RWPE1 (cell line): ENCODE results near the gene RAB28.

ENCODE experiments used
- CTCF ChIA-PET: fragments of 350-600 bp; sonication (Branson Sonifier 250); formaldehyde crosslinking; extraction: SDS; loops from one replicate; lab custom pipeline; 2021; lab: Yijun Ruan, JAX
- POLR2A ChIA-PET: fragments of 400-600 bp; formaldehyde crosslinking; extraction: SDS; loops from one replicate; lab custom pipeline; 2020; ENCODE audit warnings: antibody characterized with exemption; ENCODE audit not compliant: low non-redundant PET; lab: Yijun Ruan, JAX
- DNase-seq: peaks from one replicate; pipeline ENCODE4 v3.0.0; 2012; ENCODE audit warnings: low spot score
- H3K27ac ChIP-seq: fragments of 450-650 bp; 2 replicates; pipeline ENCODE4 v1.5.1; 2017
- TF ChIP-seq, protein P1 (sequence below): fragments of 450-650 bp; conservative IDR thresholded peaks from 2 replicates; pipeline ENCODE4 v1.5.1; 2017; ENCODE audit warnings: low read depth, mild to moderate bottlenecking

RAB28 gene

DNA sequence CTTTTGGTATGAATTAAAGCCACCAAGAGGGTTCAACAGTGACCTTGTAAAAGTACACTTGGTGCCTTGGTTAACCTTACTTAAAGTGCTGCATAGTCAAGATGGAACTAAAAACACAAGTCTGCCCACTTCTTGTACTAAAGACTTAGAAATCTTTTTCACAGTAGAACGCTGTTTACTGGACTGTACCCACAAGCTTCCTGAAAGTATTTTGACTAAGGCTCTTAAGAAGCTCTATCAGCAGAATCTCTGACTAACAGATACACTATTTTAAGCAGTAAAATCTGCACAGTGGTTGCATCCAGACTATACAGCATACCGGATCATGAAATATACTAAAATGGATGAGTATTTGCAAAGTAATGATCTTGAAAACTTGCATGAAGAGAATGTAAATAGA lies 7.2 kb downstream of the RAB28 start:
- ChIA-PET POLR2A (no interaction called here), CTCF (no interaction called here)
- no peak overlapping the region for H3K27ac ChIP-seq
- TF ChIP-seq, protein P1, sequence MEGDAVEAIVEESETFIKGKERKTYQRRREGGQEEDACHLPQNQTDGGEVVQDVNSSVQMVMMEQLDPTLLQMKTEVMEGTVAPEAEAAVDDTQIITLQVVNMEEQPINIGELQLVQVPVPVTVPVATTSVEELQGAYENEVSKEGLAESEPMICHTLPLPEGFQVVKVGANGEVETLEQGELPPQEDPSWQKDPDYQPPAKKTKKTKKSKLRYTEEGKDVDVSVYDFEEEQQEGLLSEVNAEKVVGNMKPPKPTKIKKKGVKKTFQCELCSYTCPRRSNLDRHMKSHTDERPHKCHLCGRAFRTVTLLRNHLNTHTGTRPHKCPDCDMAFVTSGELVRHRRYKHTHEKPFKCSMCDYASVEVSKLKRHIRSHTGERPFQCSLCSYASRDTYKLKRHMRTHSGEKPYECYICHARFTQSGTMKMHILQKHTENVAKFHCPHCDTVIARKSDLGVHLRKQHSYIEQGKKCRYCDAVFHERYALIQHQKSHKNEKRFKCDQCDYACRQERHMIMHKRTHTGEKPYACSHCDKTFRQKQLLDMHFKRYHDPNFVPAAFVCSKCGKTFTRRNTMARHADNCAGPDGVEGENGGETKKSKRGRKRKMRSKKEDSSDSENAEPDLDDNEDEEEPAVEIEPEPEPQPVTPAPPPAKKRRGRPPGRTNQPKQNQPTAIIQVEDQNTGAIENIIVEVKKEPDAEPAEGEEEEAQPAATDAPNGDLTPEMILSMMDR = no peak
- DNase-seq = no peak

DNA sequence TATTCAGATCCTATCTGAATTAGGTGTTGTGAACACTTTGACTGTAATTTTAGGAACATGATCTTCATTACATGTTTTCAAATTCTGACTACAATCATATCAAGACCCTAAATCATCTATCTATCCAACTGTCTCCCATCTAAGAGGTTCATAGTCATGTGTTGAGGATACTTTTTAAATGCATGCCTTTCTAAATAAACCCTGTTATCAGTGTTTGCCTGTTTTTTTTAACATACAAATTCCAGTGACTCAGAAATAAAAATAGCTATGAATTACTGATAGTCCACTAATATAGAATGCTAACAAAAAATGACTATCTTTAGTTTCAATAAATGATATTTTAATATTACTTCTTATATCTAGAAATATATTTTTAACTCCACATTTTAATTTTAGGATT lies 8.0 kb downstream of the RAB28 start:
- DNase-seq = no peak
- H3K27ac ChIP-seq = no peak overlapping the region
- CTCF ChIA-PET = no interaction called here
- TF ChIP-seq, protein P1 = no peak
- POLR2A ChIA-PET = no interaction called here

DNA sequence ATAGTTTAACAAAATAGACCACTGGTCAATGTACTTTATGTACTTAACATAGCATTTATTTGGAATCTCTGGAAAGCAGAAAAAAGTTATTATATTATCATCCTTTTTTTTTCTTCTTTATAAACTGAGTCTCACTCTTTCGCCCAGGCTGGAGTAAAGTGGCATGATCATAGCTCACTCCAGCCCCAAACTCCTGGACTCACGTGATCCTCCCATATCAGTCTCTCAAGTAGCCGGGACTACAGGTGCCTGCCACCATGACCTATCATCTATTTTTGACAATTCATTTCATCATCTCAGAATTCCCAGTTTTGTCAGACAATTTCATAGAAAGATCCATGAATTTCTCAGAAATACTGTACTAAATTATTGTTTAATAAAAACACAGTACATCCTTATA lies 12.7 kb downstream of the RAB28 start:
- ChIA-PET CTCF (no interaction called here), POLR2A (no interaction called here)
- TF ChIP-seq, protein P1 = no peak
- DNase-seq = no peak
- no peak overlapping the region for H3K27ac ChIP-seq

DNA sequence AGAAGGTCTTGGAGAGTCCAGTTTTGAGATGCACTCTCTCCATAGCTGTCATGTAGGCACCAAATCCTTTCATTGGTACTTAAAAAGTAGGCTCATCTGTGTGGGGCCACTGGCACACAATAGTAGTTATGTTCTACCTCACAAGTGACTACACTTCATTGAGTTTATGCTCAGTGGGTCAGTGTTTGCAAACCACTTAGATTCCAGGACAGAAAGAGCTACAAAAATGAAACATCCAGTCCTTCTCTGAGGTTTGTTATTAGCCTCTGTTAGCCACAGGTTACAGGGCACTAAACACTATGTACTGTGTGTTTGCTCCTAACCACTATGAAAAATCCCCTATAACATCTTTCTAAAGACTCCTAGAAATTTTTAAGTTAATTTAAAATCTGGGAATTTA lies 13.8 kb downstream of the RAB28 start:
- TF ChIP-seq, protein P1 = no peak
- ChIA-PET CTCF (interaction anchor here (0.6 kb wide), 1 partner anchor 57 kb away, joined by 3 read pairs; no protein-coding TSS in a partner anchor), POLR2A (no interaction called here)
- no peak overlapping the region for H3K27ac ChIP-seq
- no peak for DNase-seq

DNA sequence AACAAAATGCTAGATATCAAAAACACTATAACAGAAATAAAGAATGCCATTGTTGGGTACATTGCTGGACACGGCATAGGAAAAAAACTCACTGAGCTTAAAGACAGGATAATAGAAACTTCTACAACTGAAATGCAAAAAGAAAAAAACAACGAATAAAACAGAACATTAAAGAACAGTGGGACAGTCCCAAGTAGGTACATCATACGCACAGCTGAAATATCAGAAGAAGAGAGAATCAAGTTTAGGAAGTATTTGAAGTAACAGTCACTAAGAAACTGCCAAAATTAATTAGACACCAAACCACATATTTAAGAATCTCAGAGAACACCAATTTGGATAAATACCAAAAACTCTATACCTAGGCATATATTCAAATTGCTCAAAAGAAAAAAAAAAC lies 19.2 kb downstream of the RAB28 start:
- no peak overlapping the region for H3K27ac ChIP-seq
- ChIA-PET CTCF (interaction anchor here (0.6 kb wide), 1 partner anchor 26 kb away, joined by 4 read pairs; no protein-coding TSS in a partner anchor), POLR2A (no interaction called here)
- TF ChIP-seq, protein P1 = no peak
- no peak for DNase-seq

DNA sequence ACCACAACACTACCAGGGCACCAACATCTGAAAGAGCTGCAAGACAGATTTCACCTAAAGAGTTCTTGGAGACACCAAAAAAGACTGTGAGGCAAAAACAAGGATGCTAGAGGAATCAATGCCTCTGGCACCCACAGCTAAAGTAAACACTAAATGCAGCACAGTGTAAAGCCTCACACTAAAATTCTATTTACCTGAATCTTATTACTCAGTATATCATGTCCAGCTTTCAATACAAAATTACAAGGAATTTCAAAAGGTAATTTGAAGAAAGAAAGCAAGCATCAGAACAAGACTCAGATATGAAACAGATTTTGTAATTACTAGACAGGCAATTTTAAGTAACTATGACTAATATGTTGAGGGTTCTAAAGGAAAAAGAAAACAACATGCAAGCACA lies 19.6 kb downstream of the RAB28 start:
- no peak for DNase-seq
- ChIA-PET CTCF (interaction anchor here (0.6 kb wide), 1 partner anchor 26 kb away, joined by 4 read pairs; no protein-coding TSS in a partner anchor), POLR2A (no interaction called here)
- H3K27ac ChIP-seq = no peak overlapping the region
- TF ChIP-seq, protein P1 = no peak
